GM10847 (cell line): ENCODE measurements around the gene CCNG1.

Source experiments
- POLR2A ChIP-seq: IDR thresholded peaks from 2 replicates; pipeline ENCODE4 v1.6.1; 2011; ENCODE audit not compliant: insufficient read length; ENCODE audit errors: extremely low read depth

The CCNG1 gene

DNA sequence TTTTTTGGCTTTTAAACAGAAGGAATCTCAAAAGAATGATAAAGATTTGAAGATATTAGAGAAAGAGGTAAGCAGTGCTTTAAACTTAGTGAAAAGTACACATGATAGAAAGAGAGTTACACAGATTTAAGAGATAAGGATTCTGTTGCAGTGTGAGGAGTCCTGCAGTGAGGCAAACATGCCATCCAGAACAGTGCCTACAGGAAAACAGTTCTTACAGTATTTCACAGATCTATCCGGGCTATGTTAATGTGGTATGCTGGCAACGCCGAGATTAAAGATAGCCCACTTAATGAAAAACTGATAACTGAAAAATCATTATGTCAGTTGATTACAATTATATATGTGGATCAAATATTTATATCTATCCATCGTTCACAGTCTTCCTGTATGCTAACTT, 30.3 kb downstream of the CCNG1 start:
- no peak for TF ChIP-seq POLR2A

DNA sequence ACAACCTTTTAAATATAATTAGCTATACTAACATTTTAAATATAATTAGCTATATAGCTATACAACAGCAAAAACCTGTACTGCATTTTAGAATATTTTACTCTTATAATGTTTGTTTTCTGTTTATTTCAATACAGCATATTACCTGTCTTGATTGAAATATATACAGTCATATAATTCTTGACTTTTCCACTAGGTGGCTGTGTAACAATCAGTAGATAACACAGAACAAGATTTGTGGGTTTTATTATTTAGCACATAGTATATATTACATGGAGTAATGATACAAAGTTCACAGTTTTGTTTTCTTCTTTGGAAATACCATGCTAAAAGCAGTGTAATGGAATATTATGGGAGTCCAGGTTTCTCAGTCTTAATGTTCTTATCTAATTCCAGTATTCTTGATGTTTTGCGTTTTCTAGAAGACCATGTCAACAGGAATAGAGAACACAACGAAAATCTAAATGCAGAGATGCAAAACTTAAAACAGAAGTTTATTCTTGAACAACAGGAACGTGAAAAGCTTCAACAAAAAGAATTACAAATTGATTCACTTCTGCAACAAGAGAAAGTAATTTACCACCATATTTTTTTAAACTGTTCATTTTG, 36.3 kb downstream of the CCNG1 start:
- no peak for TF ChIP-seq POLR2A

DNA sequence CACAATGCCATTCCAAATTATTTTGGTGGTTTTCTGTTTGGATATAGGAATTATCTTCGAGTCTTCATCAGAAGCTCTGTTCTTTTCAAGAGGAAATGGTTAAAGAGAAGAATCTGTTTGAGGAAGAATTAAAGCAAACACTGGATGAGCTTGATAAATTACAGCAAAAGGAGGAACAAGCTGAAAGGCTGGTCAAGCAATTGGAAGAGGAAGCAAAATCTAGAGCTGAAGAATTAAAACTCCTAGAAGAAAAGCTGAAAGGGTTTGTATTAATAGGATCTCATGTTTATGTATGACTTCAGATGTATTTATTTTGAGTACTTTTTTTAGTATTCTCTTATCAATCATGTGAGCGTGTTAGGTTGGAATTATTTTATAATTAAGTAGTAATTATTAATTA, 38.0 kb downstream of the CCNG1 start:
- no peak for TF ChIP-seq POLR2A

DNA sequence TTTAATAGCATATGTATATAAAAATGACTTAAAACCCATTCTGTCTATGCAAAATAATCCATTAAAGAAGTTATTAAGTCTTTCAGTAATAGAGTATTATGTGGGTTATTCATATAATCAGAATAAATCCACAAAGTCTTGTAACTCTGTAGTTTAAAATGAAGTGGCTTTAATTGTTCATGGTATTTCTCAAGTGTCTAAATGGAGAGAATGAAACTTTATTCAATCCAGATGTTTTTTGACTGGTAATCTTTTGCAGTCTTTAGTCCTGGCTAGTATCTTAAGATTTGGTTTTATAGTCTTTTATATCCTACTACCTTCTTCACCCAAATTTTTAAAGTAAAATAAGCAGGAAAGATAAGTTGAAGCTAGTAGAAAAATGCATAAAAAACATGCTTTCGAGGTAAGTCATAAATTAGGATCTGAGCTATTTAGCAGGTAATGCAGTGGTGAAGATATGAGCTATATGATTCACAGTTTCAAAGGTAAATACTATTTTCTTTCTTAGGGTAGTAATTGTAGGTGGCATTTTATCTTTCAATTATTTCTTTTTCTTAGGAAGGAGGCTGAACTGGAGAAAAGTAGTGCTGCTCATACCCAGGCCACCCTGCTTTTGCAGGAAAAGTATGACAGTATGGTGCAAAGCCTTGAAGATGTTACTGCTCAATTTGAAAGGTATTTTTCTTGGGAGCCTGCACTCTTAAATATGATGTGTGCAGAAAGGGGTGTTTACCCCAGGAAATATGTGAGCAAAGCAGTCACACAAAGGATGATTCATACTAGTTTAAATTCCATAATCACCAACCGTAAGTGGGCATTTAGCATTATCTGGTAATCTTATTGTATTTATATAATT, 41.0 kb downstream of the CCNG1 start:
- TF ChIP-seq POLR2A, result no peak

DNA sequence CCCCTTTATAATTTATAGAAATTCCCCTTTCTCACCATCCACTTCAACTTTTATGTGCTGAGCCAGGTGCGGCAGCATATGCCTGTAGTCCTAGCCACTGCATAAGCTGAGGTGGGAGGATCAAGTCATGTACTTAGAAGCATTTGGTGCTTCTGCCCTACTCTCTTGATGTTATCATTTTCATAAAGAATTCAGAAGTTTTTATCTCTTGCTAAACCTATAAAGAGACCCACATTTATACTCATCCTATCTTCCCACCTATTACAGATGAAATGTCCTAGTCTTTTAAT, 41.5 kb downstream of the CCNG1 start:
- no peak for TF ChIP-seq POLR2A

DNA sequence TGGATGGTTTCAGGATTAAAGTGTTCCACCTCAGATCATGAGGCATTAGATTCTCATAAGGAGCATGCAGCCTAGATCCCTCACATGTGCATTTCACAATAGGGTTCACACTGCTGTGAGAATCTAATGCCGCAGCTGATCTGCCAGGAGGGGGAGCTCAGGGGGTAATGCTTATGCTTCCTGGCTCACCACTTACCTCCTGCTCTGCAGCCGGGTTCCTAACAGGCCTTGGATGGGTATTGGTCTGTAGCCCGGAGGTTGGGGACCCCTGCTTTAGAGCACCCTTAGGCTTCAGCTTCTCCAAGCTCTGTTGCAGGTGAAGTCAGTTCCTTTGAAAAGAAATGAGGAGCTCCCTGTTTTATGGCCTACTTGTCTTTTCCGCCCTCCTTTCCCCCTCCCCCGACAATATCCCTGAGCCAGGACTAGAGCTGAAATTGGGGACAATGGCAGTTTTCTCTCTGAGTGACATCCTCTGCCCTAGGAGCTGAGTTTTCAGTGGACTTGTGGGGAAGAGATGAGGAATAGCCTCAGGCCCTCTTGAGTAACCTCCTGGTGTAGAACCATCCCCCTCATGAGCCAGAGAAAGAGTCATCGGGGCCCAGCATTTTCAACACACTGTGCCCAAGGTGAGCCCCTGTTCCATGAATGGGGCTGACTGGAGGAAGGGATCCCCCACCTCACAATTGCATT, 51.8 kb downstream of the CCNG1 start:
- TF ChIP-seq POLR2A, result no peak

DNA sequence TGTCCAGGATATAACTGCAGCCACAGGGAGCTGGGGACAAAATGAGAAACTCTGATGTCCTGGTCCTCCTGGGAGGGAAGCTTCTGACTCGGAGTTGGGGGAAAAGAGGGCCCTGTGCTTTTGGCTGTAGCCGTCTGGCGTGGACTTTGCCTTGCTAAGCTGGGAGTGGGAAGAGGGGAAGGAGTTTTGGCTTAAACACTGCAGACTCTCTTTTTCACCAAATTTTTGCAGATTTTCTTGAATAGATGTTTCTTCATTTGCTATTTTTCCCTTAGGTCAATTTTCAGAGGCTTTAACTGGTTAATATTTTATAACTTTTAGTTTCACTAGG, 52.3 kb downstream of the CCNG1 start:
- TF ChIP-seq POLR2A, result no peak
